ENCODE data around the gene VAC14.
A peak's percentile ranks its signal among the peaks of the same experiment; 100 is the strongest.

VAC14 gene

GRCh38 chr16:70770626-70771552 is 30.1 kb downstream of the VAC14 start:
- TF ChIP-seq TAF1 (IDR thresholded peaks at IDR 0.05; ENCODE audit: low read depth), result no peak
- peak; percentile 90 for TF ChIP-seq RAD21 (IDR thresholded peaks at IDR 0.05; ENCODE audit: low read depth)

- TF ChIP-seq TEAD4 (IDR thresholded peaks at IDR 0.05), result no peak
- no peak for TF ChIP-seq CEBPB (IDR thresholded peaks at IDR 0.05)
- no peak for TF ChIP-seq TAF1 (IDR thresholded peaks at IDR 0.05; ENCODE audit: low read depth)
- no peak for TF ChIP-seq RAD21 (IDR thresholded peaks at IDR 0.05; ENCODE audit: low read depth)
- TF ChIP-seq CREB1 (IDR thresholded peaks at IDR 0.05; ENCODE audit: low read depth), result no peak
- TF ChIP-seq YY1 (IDR thresholded peaks at IDR 0.05; ENCODE audit: low read depth), result no peak
- TF ChIP-seq MAX (IDR thresholded peaks at IDR 0.05), result no peak
- no peak for TF ChIP-seq ZBTB7A (IDR thresholded peaks at IDR 0.05; ENCODE audit: low read depth)
- TF ChIP-seq EGR1 (IDR thresholded peaks at IDR 0.05), result no peak
- no peak for TF ChIP-seq TCF12 (IDR thresholded peaks at IDR 0.05; ENCODE audit: low read depth)
- TF ChIP-seq NFIC (IDR thresholded peaks at IDR 0.05), result no peak
- no peak for TF ChIP-seq FOXM1 (IDR thresholded peaks at IDR 0.05; ENCODE audit: borderline replicate concordance, low read depth)
- TF ChIP-seq, protein P1, sequence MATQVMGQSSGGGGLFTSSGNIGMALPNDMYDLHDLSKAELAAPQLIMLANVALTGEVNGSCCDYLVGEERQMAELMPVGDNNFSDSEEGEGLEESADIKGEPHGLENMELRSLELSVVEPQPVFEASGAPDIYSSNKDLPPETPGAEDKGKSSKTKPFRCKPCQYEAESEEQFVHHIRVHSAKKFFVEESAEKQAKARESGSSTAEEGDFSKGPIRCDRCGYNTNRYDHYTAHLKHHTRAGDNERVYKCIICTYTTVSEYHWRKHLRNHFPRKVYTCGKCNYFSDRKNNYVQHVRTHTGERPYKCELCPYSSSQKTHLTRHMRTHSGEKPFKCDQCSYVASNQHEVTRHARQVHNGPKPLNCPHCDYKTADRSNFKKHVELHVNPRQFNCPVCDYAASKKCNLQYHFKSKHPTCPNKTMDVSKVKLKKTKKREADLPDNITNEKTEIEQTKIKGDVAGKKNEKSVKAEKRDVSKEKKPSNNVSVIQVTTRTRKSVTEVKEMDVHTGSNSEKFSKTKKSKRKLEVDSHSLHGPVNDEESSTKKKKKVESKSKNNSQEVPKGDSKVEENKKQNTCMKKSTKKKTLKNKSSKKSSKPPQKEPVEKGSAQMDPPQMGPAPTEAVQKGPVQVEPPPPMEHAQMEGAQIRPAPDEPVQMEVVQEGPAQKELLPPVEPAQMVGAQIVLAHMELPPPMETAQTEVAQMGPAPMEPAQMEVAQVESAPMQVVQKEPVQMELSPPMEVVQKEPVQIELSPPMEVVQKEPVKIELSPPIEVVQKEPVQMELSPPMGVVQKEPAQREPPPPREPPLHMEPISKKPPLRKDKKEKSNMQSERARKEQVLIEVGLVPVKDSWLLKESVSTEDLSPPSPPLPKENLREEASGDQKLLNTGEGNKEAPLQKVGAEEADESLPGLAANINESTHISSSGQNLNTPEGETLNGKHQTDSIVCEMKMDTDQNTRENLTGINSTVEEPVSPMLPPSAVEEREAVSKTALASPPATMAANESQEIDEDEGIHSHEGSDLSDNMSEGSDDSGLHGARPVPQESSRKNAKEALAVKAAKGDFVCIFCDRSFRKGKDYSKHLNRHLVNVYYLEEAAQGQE (IDR thresholded peaks at IDR 0.05; ENCODE audit: low read depth), result no peak
Observed at GRCh38 chr16:70770291-70770625, 30.7 kb downstream of the VAC14 start.

- no peak for TF ChIP-seq YY1 (IDR thresholded peaks at IDR 0.05; ENCODE audit: low read depth)
Observed at GRCh38 chr16:70769761-70770160, 31.2 kb downstream of the VAC14 start.

- TF ChIP-seq EGR1 (IDR thresholded peaks at IDR 0.05) (no peak), FOXM1 (IDR thresholded peaks at IDR 0.05; ENCODE audit: borderline replicate concordance, low read depth) (no peak), ZBTB7A (IDR thresholded peaks at IDR 0.05; ENCODE audit: low read depth) (no peak), MAX (IDR thresholded peaks at IDR 0.05) (no peak), TCF12 (IDR thresholded peaks at IDR 0.05; ENCODE audit: low read depth) (no peak), CREB1 (IDR thresholded peaks at IDR 0.05; ENCODE audit: low read depth) (no peak), TAF1 (IDR thresholded peaks at IDR 0.05; ENCODE audit: low read depth) (no peak), NFIC (IDR thresholded peaks at IDR 0.05) (no peak), YY1 (IDR thresholded peaks at IDR 0.05; ENCODE audit: low read depth) (no peak), EP300 (IDR thresholded peaks at IDR 0.05; ENCODE audit: borderline replicate concordance) (no peak), CEBPB (IDR thresholded peaks at IDR 0.05) (no peak)
- TF ChIP-seq, protein P1 (IDR thresholded peaks at IDR 0.05; ENCODE audit: low read depth), result no peak
- TF ChIP-seq, protein P2, sequence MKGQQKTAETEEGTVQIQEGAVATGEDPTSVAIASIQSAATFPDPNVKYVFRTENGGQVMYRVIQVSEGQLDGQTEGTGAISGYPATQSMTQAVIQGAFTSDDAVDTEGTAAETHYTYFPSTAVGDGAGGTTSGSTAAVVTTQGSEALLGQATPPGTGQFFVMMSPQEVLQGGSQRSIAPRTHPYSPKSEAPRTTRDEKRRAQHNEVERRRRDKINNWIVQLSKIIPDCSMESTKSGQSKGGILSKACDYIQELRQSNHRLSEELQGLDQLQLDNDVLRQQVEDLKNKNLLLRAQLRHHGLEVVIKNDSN (IDR thresholded peaks at IDR 0.05), result no peak
Observed at GRCh38 chr16:70769131-70769530, 31.8 kb downstream of the VAC14 start.

DNA sequence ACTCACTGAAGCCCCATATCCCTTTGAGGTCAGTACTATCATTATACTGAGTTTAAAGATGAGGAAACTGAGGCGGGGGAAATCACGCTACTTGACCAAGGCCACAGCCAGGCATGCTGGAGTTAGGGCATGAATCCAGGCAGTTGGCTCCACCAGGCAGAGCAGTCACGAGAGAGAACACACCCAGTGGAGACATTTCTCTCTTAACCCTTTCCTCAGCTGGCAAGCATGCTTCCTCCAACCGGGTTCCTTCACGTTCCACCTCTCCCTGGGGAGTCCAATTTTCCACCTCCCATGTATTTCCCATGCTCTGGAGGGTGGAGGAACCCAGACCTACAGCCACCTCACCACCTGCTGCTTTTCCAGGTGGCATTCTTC is 32.8 kb downstream of the VAC14 start:
- TF ChIP-seq EP300 (IDR thresholded peaks at IDR 0.05; ENCODE audit: borderline replicate concordance) (peak; percentile 43; the same call in 1 of the 2 replicates), CREB1 (IDR thresholded peaks at IDR 0.05; ENCODE audit: low read depth) (no peak), CEBPB (IDR thresholded peaks at IDR 0.05) (no peak), TCF12 (IDR thresholded peaks at IDR 0.05; ENCODE audit: low read depth) (peak; percentile 41), RAD21 (IDR thresholded peaks at IDR 0.05; ENCODE audit: low read depth) (0 out of 2 replicates have a peak, but pooled peaks have one; percentile 1), ZBTB7A (IDR thresholded peaks at IDR 0.05; ENCODE audit: low read depth) (no peak), NFIC (IDR thresholded peaks at IDR 0.05) (peak; percentile 25; the same call in 1 of the 2 replicates), TEAD4 (IDR thresholded peaks at IDR 0.05) (0 out of 2 replicates have a peak, but pooled peaks have one; percentile 12), TAF1 (IDR thresholded peaks at IDR 0.05; ENCODE audit: low read depth) (no peak), YY1 (IDR thresholded peaks at IDR 0.05; ENCODE audit: low read depth) (no peak), MAX (IDR thresholded peaks at IDR 0.05) (no peak), FOXM1 (IDR thresholded peaks at IDR 0.05; ENCODE audit: borderline replicate concordance, low read depth) (no peak), EGR1 (IDR thresholded peaks at IDR 0.05) (no peak)
- TF ChIP-seq, protein P1 (IDR thresholded peaks at IDR 0.05; ENCODE audit: low read depth), result no peak
- TF ChIP-seq, protein P2 (IDR thresholded peaks at IDR 0.05), result no peak
